ENCODE measurements around the gene CNPY1. TPM values are rescaled to one million over a fixed set of nuclear protein-coding genes. Genes with fewer than 3 reads are reported as not detected.

The CNPY1 gene
- total and polyA plus RNA-seq, 9 of the 15 experiments (the other 6 are each of a cell fraction or from before 2014, with no cell fraction given) = not detected

GRCh38 chr7:155560196-155560885 lies 14.0 kb upstream of the CNPY1 start:
- no peak overlapping the region for H3K27ac ChIP-seq (ENCODE audit: extremely low read depth, low read depth, low read length)
- H3K4me2 ChIP-seq (ENCODE audit: insufficient read depth, low read length) = no peak overlapping the region
- CTCF ChIA-PET (ENCODE audit: low intra/inter-chr PET ratio) = no interaction called here
- no peaks in the 10 kb centered on the region; a peak in 2 of 5 replicates for H3K4me1 ChIP-seq (replicated peaks in 1 of 2; ENCODE audit: control insufficient read depth in 2 of 2, insufficient read depth in 2 of 2, low read length in 2 of 2)
- DNase-seq (ENCODE audit: extremely low read depth in 1 of 4, low spot score in 3 of 4) (no peak), FAIRE-seq (no peak), ATAC-seq (no peak; the same call in none of the 3 replicates)
- H3K9me3 ChIP-seq (replicated peaks; ENCODE audit: control insufficient read depth, insufficient read depth, low read depth, low read length) = no peaks in the 10 kb centered on the region
- WGBS (ENCODE audit: insufficient coverage, low coverage, missing lambda C conversion rate) = 28% methylated on average over 21 of the region's 21 CpGs
- H3K79me2 ChIP-seq (ENCODE audit: control insufficient read depth, insufficient read depth, low read length) = no peaks in the 10 kb centered on the region
- POLR2A ChIA-PET = no interaction called here
- no TSS peak for BruUV-seq (replicated peaks)
- peaks cover 72 to 80% of the 10 kb centered on the region in 2 experiments for H3K27me3 ChIP-seq (ENCODE audit: control insufficient read depth in 2 of 2, insufficient read depth in 2 of 2, low read length in 2 of 2)
- no peak for TF ChIP-seq IRF1 (CRISPR knock-in tag; IDR thresholded peaks at IDR 0.05; ENCODE audit: borderline replicate concordance)
- no peak for TF ChIP-seq ZBTB1 (CRISPR knock-in tag; IDR thresholded peaks at IDR 0.05; ENCODE audit: borderline replicate concordance, low read depth)
- no peak for TF ChIP-seq BCOR (IDR thresholded peaks at IDR 0.05)
- TF ChIP-seq ZNF347 (CRISPR knock-in tag; IDR thresholded peaks at IDR 0.05; ENCODE audit: low read depth) = no peak
- TF ChIP-seq ZBTB33 (CRISPR knock-in tag; IDR thresholded peaks at IDR 0.05) = no peak
- no peak for TF ChIP-seq SRSF7 (optimal IDR thresholded peaks at IDR 0.05; ENCODE audit: low read depth, low read length)
- no peak for TF ChIP-seq TSC22D4 (tag; IDR thresholded peaks at IDR 0.05)
- no peak for TF ChIP-seq CAMTA2 (CRISPR knock-in tag; conservative IDR thresholded peaks at IDR 0.05)
- TF ChIP-seq RBM39 (optimal IDR thresholded peaks at IDR 0.05; ENCODE audit: low read depth, low read length) = no peak
- TF ChIP-seq PBX2 (CRISPR knock-in tag; IDR thresholded peaks at IDR 0.05; ENCODE audit: low read depth) = no peak
- TF ChIP-seq PBX2 (tag; conservative IDR thresholded peaks at IDR 0.05; ENCODE audit: low read depth) = no peak
- TF ChIP-seq ZNF24 (IDR thresholded peaks at IDR 0.05) = no peak
- TF ChIP-seq KDM1A (IDR thresholded peaks at IDR 0.05) = no peak
- TF ChIP-seq ZNF584 (CRISPR knock-in tag; IDR thresholded peaks at IDR 0.05; ENCODE audit: low read depth) = no peak
- TF ChIP-seq ESRRA (IDR thresholded peaks at IDR 0.05; ENCODE audit: borderline replicate concordance, low read depth) = no peak
- TF ChIP-seq HDAC6 (IDR thresholded peaks at IDR 0.05; ENCODE audit: low read depth, low read length) = no peak
- H3K36me3 ChIP-seq (ENCODE audit: control insufficient read depth, insufficient read depth, low read length) = no peaks in the 10 kb centered on the region
- intact Hi-C loops (cut with micrococcal nuclease) = no loop called here
- H3K4me3 ChIP-seq = no peak overlapping the region
- no peaks in the 10 kb centered on the region; the same call in 1 of the 2 replicates for H4K20me1 ChIP-seq (replicated peaks; ENCODE audit: control insufficient read depth, insufficient read depth, low read length)
- no peak overlapping the region for H3K9ac ChIP-seq (ENCODE audit: insufficient read depth in 1 of 2, low read depth in 2 of 2, low read length in 2 of 2)
- H2AFZ ChIP-seq (ENCODE audit: low read depth, low read length) = no peak overlapping the region
- in situ Hi-C loops (cut with MboI) = no loop called here
- H3K9me1 ChIP-seq (ENCODE audit: control insufficient read depth, insufficient read depth, low read length) = no peaks in the 10 kb centered on the region

Data from K562 (cell line).